Hematopoietic multipotent progenitor cell treated with erythropoietin and hydrocortisone succinate and interleukin-3 and kit ligand, for 17 days (in vitro differentiated cells): ENCODE results near the gene SLC25A44.

Experiments
- DNase-seq: peaks from one replicate; pipeline ENCODE4 v3.0.0-alpha.2; 2015; ENCODE audit warnings: low spot score

The SLC25A44 gene

DNA sequence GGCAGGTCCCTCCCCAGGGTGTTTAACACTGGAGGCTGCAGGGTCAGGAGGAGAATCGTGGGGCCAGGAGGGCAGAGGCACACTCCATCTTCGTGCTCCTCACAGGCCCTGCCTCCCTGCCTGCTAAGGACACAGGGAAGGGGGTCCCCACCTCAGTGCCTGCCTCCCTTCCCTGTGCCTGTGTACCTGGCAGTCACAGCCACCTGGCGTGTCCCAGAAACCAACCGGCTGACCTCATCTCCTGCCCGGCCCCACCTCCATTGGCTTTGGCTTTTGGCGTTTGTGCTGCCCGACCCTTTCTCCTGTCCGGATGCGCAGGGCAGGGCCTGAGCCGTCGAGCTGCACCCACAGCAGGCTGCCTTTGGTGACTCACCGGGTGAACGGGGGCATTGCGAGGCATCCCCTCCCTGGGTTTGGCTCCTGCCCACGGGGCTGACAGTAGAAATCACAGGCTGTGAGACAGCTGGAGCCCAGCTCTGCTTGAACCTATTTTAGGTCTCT, 47.5 kb downstream of the SLC25A44 start:
- DNase-seq = no peak

DNA sequence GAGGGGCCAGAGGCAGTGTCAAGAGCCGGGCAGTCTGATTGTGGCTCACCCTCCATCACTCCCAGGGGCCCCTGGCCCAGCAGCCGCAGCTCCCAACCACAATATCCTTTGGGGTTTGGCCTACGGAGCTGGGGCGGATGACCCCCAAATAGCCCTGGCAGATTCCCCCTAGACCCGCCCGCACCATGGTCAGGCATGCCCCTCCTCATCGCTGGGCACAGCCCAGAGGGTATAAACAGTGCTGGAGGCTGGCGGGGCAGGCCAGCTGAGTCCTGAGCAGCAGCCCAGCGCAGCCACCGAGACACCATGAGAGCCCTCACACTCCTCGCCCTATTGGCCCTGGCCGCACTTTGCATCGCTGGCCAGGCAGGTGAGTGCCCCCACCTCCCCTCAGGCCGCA, 48.0 kb downstream of the SLC25A44 start, which contains the start of gene BGLAP:
Gene BGLAP, plus strand, starts transcription at position 259 of the 400 bp plus-strand sequence. Its CDS starts 48 bp downstream, at position 307.
- no peak for DNase-seq

DNA sequence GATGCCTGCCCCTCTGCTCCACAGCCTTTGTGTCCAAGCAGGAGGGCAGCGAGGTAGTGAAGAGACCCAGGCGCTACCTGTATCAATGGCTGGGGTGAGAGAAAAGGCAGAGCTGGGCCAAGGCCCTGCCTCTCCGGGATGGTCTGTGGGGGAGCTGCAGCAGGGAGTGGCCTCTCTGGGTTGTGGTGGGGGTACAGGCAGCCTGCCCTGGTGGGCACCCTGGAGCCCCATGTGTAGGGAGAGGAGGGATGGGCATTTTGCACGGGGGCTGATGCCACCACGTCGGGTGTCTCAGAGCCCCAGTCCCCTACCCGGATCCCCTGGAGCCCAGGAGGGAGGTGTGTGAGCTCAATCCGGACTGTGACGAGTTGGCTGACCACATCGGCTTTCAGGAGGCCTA, 48.8 kb downstream of the SLC25A44 start:
- no peak for DNase-seq

DNA sequence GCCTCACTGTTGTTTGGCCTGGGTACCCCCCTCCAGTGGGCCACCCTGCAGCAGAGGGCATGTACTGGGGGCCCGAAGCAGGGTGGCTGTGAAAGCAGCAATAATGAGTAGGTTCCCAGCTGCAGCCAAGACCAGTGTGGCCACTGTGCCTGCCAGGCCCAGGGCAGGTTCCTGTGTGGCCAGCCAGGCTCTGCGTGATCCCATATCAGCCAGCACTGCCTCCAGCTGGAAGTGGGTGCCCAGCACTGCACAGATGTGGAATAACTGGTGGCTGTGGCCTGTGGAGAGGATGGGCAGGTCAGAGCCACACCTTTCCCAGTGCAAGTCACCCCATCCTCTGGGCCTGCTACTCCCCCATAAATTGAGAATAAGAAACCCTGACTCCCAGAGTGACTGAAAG, 50.2 kb downstream of the SLC25A44 start:
- DNase-seq = no peak

DNA sequence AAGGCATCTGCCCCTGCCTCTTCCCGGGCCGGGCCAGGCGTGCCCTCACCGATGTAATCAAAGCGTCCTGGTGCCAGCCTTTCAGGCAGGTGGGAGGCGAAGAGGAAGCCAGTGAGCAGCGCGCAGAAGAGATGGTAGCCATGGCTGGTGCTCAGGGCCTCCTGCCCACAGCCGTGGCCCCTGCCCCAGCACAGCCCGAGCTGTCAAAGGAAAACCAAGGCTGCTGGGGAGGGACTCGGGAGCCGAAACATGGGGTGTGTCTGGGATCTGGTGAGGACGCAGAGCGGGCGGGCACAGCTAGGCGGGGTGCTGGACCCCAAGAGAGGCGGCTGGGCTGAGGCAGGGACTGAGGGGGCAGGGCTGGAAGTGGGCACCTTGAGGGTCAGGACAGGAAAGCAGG, 50.8 kb downstream of the SLC25A44 start:
- no peak for DNase-seq

DNA sequence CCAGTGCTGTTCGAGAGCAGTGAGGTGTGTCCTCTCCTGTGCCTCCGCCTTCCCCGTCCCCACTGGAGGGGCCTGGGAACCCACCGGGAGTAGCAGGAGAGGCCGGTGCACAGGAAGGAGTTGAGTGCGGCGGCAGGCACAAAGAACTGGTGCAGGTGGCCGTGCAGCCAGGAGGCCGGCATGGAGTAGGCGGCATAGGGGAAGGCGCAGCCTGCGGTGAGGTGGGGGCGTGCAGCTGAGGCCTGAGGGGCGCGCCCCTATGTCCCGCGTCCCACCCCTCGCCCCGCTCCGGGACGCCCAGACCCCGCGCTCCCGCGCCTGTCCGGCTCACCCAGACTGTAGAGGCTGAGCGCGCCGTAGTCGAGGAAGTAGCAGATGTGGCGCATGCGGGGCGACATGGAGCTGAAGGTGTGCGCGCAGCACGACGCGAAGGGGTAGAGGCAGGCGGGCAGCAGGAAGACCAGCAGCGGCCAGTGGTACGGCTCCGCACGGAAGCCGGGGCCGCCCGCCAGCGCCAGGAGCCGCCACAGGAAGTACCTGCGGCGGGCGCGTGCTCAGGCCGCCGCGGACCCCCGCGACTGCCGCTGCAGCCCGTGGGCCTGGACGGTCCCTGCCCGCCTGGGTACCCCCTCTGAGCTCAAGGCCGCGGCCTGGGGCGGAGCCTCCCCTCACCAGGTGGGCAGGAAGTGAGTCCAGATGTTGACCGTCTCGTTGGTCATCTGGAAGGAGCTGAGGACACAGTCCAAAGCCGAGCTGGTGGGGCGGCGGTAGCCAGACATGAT, 51.7 kb downstream of the SLC25A44 start:
- no peak for DNase-seq

DNA sequence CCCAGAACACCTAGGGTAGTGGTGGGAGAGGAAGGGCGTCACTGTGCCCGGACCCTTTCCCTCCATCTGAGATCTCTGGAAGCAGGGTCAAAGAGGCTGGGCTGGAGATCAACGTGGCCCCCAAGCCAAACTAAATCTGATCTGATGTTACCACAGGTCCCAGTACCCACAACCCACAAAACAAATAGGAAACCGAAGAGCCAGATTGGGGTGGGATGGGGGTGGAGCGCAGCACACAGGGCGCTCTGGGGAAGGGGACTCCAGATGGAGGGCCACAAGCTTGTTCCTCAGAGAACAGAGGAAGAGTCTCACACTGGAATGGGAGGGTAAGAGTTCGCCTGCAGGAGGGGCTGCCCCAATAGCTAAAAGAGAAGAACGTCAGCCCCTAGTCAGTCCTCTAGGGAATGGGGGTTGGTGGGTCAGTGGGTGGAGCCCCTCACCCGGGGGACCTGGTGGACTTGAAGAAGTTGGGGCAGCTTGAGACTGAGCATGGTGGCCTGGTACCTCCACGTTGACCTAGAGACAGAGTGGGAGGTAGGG, 52.4 kb downstream of the SLC25A44 start:
- no peak for DNase-seq

DNA sequence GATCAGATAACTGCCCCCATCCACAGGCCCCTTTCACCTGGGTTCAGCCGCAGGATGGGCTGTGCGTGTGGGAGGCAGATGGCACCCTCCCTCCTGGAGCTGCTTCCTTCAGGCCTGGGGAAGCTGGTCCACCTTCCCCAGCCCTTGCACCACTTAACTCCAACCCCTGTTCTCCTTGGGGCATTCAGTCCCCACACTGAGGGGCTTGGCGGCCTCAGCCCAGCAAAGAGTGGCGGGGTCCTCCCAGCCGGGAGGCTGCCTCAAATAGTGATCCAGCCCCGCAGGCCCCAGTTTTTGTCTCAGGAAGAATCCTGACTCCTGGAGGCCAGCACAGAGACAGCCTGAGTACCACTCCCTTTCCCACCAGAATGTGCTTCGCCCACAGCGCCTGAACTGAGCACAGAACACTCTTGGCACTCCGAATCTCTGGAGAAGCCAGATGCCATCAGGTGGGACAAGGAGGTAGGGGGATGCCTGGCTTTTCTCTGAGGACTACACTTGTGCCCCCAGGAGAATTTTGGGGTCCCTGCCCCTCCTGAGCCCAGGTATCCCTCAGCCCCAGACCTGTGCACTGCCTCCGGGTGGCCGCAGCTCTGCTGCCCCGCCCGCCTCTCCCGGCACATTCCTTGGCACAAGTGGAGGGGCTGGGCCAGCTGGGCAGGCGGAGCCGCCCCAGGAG, 53.0 kb downstream of the SLC25A44 start:
- DNase-seq = no peak

DNA sequence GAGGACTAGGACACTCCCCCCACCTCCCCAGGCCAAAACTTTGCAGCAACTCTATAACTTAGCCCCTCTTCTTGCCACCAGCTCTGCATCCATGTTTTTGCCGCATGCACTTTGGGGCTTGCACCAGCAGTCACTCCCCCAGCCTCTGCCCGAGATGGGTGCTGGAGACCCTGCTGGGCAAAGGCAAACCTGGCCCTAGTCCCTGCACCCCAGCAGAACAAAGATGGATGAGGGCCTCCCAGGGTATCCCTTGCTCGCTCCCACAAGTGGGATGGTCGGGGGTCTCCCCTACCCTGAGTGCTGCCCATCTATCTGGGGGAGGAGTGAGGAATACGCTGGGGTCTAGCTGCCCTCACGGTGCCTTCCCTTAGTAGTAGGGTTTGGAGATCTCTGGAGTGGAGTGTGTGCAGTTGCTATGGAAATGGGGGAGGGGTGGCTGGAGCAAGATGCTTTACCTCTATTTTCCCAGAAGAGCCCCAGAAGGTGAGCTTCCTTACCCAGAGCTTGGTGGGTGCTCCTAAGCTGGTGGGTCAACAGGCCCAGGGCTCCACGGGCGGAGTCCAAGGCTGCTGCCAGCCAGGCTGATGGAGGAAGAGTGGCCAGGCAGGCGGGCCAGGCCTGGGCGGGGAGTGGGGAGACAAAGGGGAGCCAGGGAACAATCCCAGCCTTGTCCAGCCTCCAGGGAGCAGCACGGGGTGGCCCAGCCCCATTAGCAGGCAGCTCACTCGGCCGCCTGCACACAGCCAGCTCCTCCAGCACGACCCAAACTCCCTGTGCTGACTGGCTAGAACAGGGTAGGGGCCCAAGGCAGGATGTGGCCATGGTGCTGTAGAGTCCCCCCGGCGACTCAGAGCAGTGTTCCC, 53.8 kb downstream of the SLC25A44 start, which contains the start of gene PAQR6:
Gene PAQR6, minus strand, starts transcription at position 597 of the 863 bp plus-strand sequence. CDS start 1,325 bp downstream, outside the sequence.
- DNase-seq = no peak

DNA sequence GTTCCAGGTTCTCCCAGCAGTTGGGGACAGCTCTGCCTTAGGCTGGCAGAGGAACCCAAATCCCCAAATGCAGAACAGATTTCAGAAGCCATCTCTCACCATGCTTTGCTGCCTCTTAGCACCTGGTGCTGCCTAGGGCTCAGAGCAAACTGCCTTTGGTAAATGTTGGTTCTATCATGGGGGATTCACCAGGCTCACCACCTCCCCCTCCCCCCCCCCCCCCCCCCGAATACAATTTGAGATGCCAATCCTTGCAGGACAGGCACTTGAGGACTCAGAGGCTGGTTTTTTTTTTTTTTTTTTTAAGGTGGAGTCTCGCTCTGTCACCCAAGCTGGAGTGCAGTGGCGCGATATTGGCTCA, 54.4 kb downstream of the SLC25A44 start:
- no peak for DNase-seq

DNA sequence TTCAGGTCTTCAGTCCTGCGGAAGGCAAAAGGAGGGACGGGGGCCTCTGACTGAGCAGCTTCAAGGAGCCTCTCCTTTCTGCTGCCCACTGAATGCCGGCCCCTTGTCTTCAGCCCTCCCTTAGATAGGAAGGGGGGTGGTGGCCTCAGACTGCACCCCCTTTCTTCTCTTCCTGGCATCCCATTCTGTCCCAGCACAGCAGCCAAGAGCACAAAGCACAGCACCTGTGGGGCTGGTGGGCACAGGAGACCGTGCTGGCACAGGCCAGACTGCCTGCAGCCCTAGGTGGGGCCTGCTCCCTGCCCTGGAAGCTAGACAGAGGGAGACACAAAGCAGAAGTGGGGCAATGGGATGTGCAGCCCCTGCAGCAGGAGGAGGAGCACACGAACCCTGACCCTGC, 55.7 kb downstream of the SLC25A44 start:
- no peak for DNase-seq

DNA sequence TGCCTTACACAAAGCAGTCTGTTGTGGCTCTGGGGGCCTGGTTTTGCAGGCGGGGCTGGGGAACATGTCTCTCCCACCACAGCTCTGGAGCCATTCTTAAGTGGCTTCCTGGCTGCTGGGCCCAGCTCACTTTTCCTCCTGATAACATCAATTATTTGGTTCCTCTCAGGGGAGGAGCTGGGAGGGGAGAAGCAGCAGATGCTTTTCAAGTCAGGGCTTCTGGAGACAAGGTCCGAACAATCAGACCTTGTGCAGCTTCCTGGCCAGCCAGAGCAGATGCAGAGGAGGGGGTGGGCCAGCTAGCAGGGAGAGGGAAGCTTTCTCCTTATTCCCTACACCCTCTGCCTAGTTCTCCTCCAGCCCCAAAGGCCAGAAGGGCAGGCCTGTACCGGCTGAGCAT, 57.6 kb downstream of the SLC25A44 start:
- no peak for DNase-seq

DNA sequence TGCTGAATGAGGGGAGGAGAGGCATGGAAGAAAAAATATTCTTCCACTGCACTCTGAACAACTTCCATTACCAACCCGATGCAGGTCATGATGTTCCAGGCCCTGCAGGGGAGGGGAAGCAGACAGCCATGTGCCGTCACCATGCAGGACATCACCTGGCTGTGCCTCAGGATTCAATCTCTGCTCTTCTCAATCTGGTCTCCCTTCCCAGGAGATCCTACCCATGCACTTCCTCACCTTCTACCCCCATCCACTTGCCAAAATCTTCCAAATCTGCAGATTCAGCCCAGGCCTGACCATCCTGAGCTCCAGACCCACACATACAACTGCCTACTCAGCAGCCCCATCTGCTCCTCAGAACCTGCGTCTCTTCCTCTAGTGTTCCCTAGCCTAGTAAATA, 59.7 kb downstream of the SLC25A44 start:
- DNase-seq = no peak

DNA sequence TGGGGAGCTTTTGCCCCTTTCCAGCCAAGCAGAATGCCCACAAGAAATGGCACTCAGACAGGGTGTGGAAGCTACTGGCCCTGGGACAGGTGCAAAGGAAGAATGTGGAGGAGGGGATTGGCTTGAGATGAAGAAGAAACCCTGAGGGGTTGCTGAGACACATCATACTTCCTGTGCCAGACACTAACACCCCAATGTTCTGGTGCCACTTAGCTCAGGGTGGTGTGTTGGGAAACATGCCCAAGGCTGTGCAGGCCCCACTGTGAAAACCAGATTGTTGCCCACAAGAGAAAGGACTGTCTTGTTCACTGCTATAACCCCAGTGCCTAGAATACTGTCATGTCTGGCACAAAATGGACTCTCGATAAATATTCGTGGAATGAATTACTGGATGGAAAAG, 63.8 kb downstream of the SLC25A44 start:
- no peak for DNase-seq

DNA sequence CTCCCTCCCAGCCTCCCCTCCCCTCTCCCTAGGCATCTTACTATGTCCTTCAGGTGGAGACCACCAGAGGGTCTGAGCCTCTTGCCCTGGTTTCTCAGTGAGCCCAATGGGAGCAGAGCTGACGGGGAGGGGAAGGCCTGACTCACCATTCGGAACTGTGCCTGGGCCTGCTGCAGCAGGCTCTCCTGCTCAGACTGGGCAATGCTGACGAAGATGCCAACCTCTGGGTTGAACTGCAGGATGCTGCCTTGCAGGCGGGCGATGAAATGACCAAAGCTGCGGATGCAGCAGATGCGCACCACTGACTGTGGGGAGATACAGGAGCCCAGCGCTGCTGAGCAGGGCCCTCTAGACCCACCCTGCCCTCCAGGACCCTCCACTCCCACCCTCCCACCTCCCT, 65.0 kb downstream of the SLC25A44 start:
- DNase-seq = no peak

DNA sequence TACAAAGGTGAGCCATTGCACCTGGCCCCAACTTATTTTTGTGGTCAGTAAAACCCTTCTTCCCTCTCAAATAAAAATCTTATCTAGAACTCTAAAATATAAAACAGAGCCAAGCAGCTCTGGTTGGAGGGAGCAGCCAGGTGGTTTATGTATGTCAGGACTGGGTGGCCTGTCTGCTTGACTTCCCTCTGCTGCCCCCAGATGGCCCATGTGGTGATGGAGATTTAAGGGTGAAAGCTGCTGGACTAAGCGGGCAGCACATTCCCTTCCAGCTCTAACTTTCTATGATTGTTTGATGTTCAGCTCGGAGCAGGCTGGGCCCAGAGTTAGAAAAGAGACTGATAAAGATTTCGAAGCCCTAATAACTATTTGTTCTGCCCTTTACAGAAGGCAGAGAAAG, 65.9 kb downstream of the SLC25A44 start:
- no peak for DNase-seq

DNA sequence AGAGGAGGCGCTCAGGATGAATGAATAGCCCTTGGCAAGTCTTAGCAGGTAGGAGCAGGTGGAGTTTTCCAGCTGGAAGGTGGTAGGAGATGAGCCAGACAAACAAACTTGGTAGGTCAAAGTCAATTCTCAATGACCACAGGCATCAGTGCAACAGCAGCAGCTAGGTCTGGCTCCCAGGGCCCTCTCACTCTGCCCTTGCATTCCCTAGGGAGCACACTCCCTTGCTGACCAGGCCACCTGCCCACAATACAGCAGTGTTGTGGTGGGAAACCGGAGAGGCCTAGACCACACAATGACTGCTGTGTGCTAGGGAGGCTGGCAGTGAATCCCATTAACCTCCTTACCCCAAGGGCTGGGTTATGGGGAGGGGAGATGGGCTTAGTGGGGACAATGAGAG, 67.0 kb downstream of the SLC25A44 start:
- DNase-seq = no peak
